Panc1 (cell line): ENCODE data around the gene ASIC3.

Experiments
- POLR2AphosphoS5 ChIP-seq: IDR thresholded peaks from 2 replicates; pipeline ENCODE4 v1.6.1; 2012; ENCODE audit warnings: mild to moderate bottlenecking, low read depth, low read length, moderate library complexity
- SIN3A ChIP-seq: IDR thresholded peaks from 2 replicates; pipeline ENCODE4 v1.6.1; 2012; ENCODE audit warnings: low read depth, mild to moderate bottlenecking, low read length, moderate library complexity, borderline replicate concordance; ENCODE audit not compliant: insufficient read depth
- TF ChIP-seq, protein P1 (sequence below): fragments of 450-650 bp; IDR thresholded peaks from 2 replicates; pipeline ENCODE4 v1.5.1; 2017; ENCODE audit warnings: mild to moderate bottlenecking

DNA sequence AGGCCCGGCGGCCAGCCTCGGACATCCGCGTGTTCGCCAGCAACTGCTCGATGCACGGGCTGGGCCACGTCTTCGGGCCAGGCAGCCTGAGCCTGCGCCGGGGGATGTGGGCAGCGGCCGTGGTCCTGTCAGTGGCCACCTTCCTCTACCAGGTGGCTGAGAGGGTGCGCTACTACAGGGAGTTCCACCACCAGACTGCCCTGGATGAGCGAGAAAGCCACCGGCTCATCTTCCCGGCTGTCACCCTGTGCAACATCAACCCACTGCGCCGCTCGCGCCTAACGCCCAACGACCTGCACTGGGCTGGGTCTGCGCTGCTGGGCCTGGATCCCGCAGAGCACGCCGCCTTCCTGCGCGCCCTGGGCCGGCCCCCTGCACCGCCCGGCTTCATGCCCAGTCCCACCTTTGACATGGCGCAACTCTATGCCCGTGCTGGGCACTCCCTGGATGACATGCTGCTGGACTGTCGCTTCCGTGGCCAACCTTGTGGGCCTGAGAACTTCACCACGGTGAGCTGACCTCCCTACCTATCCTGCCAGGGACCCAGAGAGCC is 656 bp downstream of the ASIC3 start:
- TF ChIP-seq, protein P1, sequence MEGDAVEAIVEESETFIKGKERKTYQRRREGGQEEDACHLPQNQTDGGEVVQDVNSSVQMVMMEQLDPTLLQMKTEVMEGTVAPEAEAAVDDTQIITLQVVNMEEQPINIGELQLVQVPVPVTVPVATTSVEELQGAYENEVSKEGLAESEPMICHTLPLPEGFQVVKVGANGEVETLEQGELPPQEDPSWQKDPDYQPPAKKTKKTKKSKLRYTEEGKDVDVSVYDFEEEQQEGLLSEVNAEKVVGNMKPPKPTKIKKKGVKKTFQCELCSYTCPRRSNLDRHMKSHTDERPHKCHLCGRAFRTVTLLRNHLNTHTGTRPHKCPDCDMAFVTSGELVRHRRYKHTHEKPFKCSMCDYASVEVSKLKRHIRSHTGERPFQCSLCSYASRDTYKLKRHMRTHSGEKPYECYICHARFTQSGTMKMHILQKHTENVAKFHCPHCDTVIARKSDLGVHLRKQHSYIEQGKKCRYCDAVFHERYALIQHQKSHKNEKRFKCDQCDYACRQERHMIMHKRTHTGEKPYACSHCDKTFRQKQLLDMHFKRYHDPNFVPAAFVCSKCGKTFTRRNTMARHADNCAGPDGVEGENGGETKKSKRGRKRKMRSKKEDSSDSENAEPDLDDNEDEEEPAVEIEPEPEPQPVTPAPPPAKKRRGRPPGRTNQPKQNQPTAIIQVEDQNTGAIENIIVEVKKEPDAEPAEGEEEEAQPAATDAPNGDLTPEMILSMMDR, result no peak
- TF ChIP-seq SIN3A (no peak), POLR2AphosphoS5 (no peak)
